GM23338 (cell line): ENCODE results near the gene HTRA1.

Source experiments
- CREB1 ChIP-seq: fragments of 250-450 bp; sonication (Bioruptor Pico); IDR thresholded peaks from 2 replicates; pipeline ENCODE4 v1.5.0; 2020; ENCODE audit warnings: low read depth, mild to moderate bottlenecking, moderate library complexity
- CTCF ChIP-seq, 2 experiments: fragments of 200-600 bp in 1 of 2; sonication (generic) in 1 of 2; conservative IDR thresholded peaks; 2 replicates each; pipeline versions ENCODE4 v1.5.1 to v1.6.1; 2016 to 2017; ENCODE audit warnings: antibody characterized with exemption in 2 of 2, low read depth in 2 of 2, mild to moderate bottlenecking in 2 of 2, moderate library complexity in 1 of 2
- EZH2 ChIP-seq: fragments of 200-600 bp; sonication (generic); IDR thresholded peaks from one replicate; pipeline ENCODE4 v1.8.0; 2017; ENCODE audit warnings: antibody characterized with exemption, mild to moderate bottlenecking, low read depth; ENCODE audit not compliant: unreplicated experiment
- EZH2phosphoT487 ChIP-seq: fragments of 200-600 bp; sonication (generic); IDR thresholded peaks from one replicate; pipeline ENCODE4 v1.8.1; 2018; ENCODE audit warnings: antibody characterized with exemption; ENCODE audit not compliant: unreplicated experiment
- JUNB ChIP-seq: IDR thresholded peaks from one replicate; pipeline ENCODE4 v1.6.1; 2016; ENCODE audit warnings: antibody characterized with exemption; ENCODE audit not compliant: unreplicated experiment
- NANOG ChIP-seq: IDR thresholded peaks from 2 replicates; pipeline ENCODE4 v1.6.1; 2016; ENCODE audit warnings: antibody characterized with exemption, borderline replicate concordance
- POLR2AphosphoS5 ChIP-seq: IDR thresholded peaks from 2 replicates; pipeline ENCODE4 v1.6.1; 2016; ENCODE audit warnings: antibody characterized with exemption, low read depth
- REST ChIP-seq: IDR thresholded peaks from one replicate; pipeline ENCODE4 v1.6.1; 2018; ENCODE audit warnings: antibody characterized with exemption; ENCODE audit not compliant: unreplicated experiment
- ZNF114 ChIP-seq: fragments of 250-450 bp; sonication (Bioruptor Pico); IDR thresholded peaks from 2 replicates; pipeline ENCODE4 v1.5.0; 2020; ENCODE audit warnings: mild to moderate bottlenecking, moderate library complexity

GRCh38 chr10:122421742-122422141 lies 39.6 kb upstream of the HTRA1 start:
- TF ChIP-seq CREB1 (CRISPR knock-in tag) (no peak), CTCF (conservative IDR thresholded peaks at IDR 0.05; ENCODE audit: low read depth in 2 of 2) (no peak), EZH2 (no peak), POLR2AphosphoS5 (no peak), EZH2phosphoT487 (no peak), ZNF114 (no peak), JUNB (no peak), NANOG (no peak), REST (no peak)
